SH-SY5Y (cell line): ENCODE measurements around the gene PDLIM1.

Experiments used
- GATA2 ChIP-seq: IDR thresholded peaks from 2 replicates; pipeline ENCODE4 v1.6.1; 2011; ENCODE audit warnings: mild to moderate bottlenecking, low read depth, low read length
- GATA3 ChIP-seq: IDR thresholded peaks from 2 replicates; pipeline ENCODE4 v1.6.1; 2011; ENCODE audit warnings: low read depth, mild to moderate bottlenecking, low read length, moderate library complexity

- no peak for TF ChIP-seq GATA3
- TF ChIP-seq GATA2, result no peak
Observed at GRCh38 chr10:95312986-95313495, 22.2 kb upstream of the PDLIM1 start.
